Measurements from ENCODE around the gene SPIN2B.

DNA sequence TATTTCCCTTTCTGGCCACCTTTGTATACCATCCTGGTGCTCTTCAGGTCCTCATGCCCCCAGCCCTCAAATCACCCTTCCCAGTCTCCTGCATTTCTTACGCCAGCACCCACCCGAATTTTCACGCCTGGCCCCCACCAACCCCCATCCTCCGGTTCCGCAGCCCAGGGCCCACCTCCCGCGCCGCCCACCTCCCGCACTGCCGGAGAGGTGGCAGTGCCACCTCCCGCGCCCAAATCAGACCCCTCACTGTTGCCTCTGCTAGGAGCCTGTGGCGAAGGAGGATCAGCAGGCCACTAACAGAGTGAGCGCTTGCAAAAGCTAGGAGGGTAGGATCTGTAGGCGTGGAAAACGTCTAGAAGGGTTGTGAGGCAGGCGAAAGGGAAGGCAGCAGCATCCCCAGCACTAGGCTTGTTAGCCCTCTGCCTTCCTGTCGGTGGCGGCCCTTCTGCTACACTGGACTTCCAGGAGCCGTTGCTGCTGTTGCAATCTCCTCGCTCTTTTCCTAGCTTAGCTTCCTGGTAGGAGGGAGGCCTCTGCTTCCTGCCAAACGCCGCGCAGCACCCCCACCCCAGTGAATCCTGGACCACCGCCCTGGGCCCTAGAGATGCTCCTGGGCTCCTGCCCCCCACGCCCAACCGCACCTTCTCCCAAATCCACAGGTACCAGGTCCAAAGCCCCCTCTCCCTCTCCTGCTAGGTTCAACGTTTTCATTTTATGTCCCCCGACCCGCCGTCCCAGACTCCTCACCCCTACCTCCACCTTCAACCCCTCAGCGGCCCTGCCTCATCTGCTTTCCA lies 51.0 kb downstream of the SPIN2B start:
- no peak for TF ChIP-seq CTCF (IDR thresholded peaks at IDR 0.05; ENCODE audit: low read length)
- TF ChIP-seq EZH2 (optimal IDR thresholded peaks at IDR 0.05; ENCODE audit: low read depth, low read length): no peak
- TF ChIP-seq EZH2phosphoT487 (IDR thresholded peaks at IDR 0.05; ENCODE audit: low read length): no peak

Measured in MM.1S (cell line).